Mesodermal cell (in vitro differentiated cells): ENCODE results near the gene KRTAP1-4.
"Not testable (repeated sequence)": the region's sequence is repeated elsewhere in the genome, so short reads cannot be mapped to it uniquely, and the experiment has no call there.

Experiments
- H3K27ac ChIP-seq: 2 replicates; pipeline ENCODE4 v1.7.0; 2013; ENCODE audit warnings: mild to moderate bottlenecking, low read depth, low read length, moderate library complexity; ENCODE audit not compliant: severe bottlenecking
- H3K36me3 ChIP-seq: 2 replicates; pipeline ENCODE4 v1.7.1; 2013; ENCODE audit warnings: mild to moderate bottlenecking, low read length, moderate library complexity; ENCODE audit not compliant: control insufficient read depth, insufficient read depth
- H3K4me1 ChIP-seq: one replicate; pipeline ENCODE4 v1.7.1; 2013; ENCODE audit warnings: mild to moderate bottlenecking, low read length; ENCODE audit not compliant: insufficient read depth, control insufficient read depth, poor library complexity, severe bottlenecking
- H3K4me3 ChIP-seq: 2 replicates; pipeline ENCODE4 v1.7.0; 2013; ENCODE audit warnings: low read length, control low read depth, mild to moderate bottlenecking; ENCODE audit not compliant: insufficient read depth, poor library complexity, severe bottlenecking; ENCODE audit errors: extremely low read depth
- H3K9me3 ChIP-seq: 2 replicates; pipeline ENCODE4 v1.7.1; 2013; ENCODE audit warnings: mild to moderate bottlenecking, low read length, moderate library complexity; ENCODE audit not compliant: control insufficient read depth
- WGBS, 2 experiments: methylation state at CpG; one replicate each; pipeline ENCODE4 v1.1.5; 2013; ENCODE audit warnings: missing lambda C conversion rate in 2 of 2; ENCODE audit not compliant: insufficient coverage in 2 of 2; 5-methylcytosine and 5-hydroxymethylcytosine counted together

KRTAP1-4 gene

DNA sequence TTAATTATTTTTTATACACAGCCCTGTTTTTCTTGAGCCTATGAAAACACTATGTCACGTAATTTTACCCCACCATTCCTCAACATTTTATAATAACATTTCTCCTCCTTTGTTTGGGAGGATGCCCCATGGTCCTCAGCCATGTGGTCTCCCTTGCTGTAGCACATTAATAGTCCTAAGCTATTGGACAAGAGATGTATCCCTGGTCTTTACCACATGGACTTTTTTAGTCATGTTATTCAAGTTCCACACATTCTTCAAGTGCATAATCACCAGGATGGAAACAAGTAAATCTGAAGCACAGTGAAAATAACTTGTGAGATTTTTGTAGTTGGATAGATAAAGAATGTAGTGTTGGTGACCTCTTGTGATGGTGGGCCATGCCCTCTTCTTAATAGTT is 32.0 kb upstream of the KRTAP1-4 start:
- peak overlapping the region; percentile 58 for H3K27ac ChIP-seq
- 89% methylated on average over 1 of the region's 1 CpG; no CpG with 5 or more reads in 1 of the 2 experiments for WGBS, 2 experiments
- peaks cover 5% of the 10 kb centered on the region for H3K9me3 ChIP-seq
- no peak overlapping the region for H3K4me3 ChIP-seq
- H3K36me3 ChIP-seq: no peaks in the 10 kb centered on the region
- H3K4me1 ChIP-seq: peaks cover 11% of the 10 kb centered on the region

DNA sequence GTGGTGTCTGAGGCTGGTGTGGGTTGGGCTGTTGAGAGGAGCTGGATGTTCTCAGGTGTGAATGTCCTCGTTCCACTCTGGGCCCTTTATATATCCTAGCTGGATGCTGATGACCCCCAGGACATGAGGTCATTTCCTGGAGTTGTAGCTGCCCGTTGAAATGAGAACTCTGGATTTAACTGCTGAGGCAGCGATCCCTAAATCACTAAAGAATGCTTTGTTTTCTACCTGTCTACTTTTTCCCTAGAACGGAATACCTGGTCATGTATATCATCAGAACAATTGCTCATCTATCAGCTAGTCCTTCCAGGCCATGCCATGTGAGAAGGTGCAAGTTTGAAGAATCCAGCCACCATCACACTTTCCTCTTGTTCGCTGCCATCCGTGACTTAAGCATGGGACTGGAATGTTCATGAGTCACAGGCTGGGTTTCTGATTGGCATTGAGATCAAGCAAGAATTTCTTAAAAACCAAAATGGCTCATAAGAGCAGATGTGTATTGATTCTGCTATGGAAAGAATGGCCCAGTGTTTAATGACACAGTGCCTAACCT is 30.1 kb upstream of the KRTAP1-4 start, which contains the start of gene KRTAP2-3:
Gene KRTAP2-3, minus strand, starts transcription at position 63 of the 553 bp plus-strand sequence. CDS start 64 bp downstream, outside the sequence.
- Histone ChIP-seq H3K9me3 (peaks cover 11% of the 10 kb centered on the region), H3K4me1 (peaks cover 11% of the 10 kb centered on the region), H3K4me3 (no peak within 1 kb of the TSS), H3K36me3 (no peaks in the 10 kb centered on the region), H3K27ac (peak within 1 kb of the TSS; percentile 63)
- 83 to 87% methylated on average over 2 to 6 of the region's 6 CpGs for WGBS, 2 experiments

GRCh38 chr17:41059276-41060051 is 29.5 kb upstream of the KRTAP1-4 start:
- not testable (repeated sequence) for H3K4me3 ChIP-seq, H3K36me3 ChIP-seq
- WGBS, 2 experiments: 72 to 77% methylated on average over 4 to 5 of the region's 31 CpGs
- peaks cover 11% of the 10 kb centered on the region for H3K4me1 ChIP-seq
- H3K27ac ChIP-seq: peak overlapping the region; percentile 63
- H3K9me3 ChIP-seq: peaks cover 11% of the 10 kb centered on the region

DNA sequence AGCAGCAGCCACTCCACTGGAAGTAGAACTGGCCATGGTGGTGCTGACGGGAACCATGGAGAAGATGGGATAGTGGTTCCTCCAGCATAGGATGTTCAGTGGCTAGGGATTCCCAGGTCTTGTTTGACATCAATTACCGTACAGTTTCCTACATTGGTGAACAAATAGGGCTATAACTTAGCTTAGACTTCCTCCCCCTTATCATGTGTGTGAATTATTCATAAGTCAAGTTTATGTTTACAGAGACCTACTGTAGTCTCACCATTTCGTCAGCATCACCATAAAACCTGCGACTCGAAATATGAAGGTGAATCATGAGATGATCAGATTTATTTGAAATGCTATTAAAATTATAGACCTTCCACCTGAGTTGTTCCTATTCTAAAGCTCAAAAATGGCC is 28.7 kb upstream of the KRTAP1-4 start:
- H3K4me3 ChIP-seq: no peak overlapping the region
- H3K27ac ChIP-seq: no peak overlapping the region
- 100% methylated on average over 1 of the region's 5 CpGs; no CpG with 5 or more reads in 1 of the 2 experiments for WGBS, 2 experiments
- peaks cover 11% of the 10 kb centered on the region for H3K9me3 ChIP-seq
- no peaks in the 10 kb centered on the region for H3K36me3 ChIP-seq
- H3K4me1 ChIP-seq: peaks cover 11% of the 10 kb centered on the region

GRCh38 chr17:41057547-41057946 is 27.6 kb upstream of the KRTAP1-4 start:
- H3K27ac ChIP-seq: no peak overlapping the region
- no peak overlapping the region for H3K4me3 ChIP-seq
- H3K4me1 ChIP-seq: peaks cover 11% of the 10 kb centered on the region
- WGBS, 2 experiments: 100% methylated on average over 1 of the region's 1 CpG; no CpG with 5 or more reads in 1 of the 2 experiments
- H3K9me3 ChIP-seq: peaks cover 17% of the 10 kb centered on the region
- no peaks in the 10 kb centered on the region for H3K36me3 ChIP-seq

- H3K9me3 ChIP-seq: peaks cover 17% of the 10 kb centered on the region
- no CpG with 5 or more reads among the region's 6 CpGs for WGBS, 2 experiments
These were observed 25.1 kb upstream of the KRTAP1-4 start, which contains the start of gene KRTAP2-2 for GRCh38 chr17:41055130-41055529. Gene KRTAP2-2, minus strand, starts transcription at chr17:41055230. Its CDS starts 19 bp downstream, at chr17:41055211.

DNA sequence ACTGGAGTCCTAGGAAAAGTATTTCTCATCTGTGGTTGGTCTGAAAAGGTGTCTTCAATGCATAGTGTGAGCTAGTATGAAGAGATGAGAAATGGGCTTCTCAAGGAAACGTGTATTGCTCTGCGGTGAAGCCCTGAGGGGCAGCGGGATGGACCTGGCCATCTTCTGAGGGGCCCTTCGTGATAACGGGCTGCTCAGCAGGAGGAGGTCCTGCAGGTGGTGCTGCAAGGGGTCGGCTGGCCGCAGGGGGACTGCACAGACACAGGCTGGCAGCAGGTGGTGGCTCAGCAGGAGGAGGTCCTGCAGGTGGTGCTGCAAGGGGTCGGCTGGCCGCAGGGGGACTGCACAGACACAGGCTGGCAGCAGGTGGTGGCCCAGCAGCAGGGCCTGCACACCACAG is 24.6 kb upstream of the KRTAP1-4 start:
- H3K4me3 ChIP-seq, H3K4me1 ChIP-seq, H3K27ac ChIP-seq, H3K36me3 ChIP-seq: not testable (repeated sequence)
- peaks cover 17% of the 10 kb centered on the region for H3K9me3 ChIP-seq
- WGBS, 2 experiments: 92 to 96% methylated on average over 3 to 5 of the region's 9 CpGs

More at GRCh38 chr17:41055130-41055529, 25.1 kb upstream of the KRTAP1-4 start, which contains the start of gene KRTAP2-2:
- H3K4me1 ChIP-seq, H3K36me3 ChIP-seq, H3K27ac ChIP-seq, H3K4me3 ChIP-seq: not testable (repeated sequence)

GRCh38 chr17:41054025-41054424 is 24.0 kb upstream of the KRTAP1-4 start:
- Histone ChIP-seq H3K36me3 (no peaks in the 10 kb centered on the region), H3K9me3 (peaks cover 17% of the 10 kb centered on the region), H3K4me3 (no peak overlapping the region), H3K27ac (no peak overlapping the region), H3K4me1 (peaks cover 5% of the 10 kb centered on the region)
- 84 to 86% methylated on average over 4 of the region's 4 CpGs for WGBS, 2 experiments

DNA sequence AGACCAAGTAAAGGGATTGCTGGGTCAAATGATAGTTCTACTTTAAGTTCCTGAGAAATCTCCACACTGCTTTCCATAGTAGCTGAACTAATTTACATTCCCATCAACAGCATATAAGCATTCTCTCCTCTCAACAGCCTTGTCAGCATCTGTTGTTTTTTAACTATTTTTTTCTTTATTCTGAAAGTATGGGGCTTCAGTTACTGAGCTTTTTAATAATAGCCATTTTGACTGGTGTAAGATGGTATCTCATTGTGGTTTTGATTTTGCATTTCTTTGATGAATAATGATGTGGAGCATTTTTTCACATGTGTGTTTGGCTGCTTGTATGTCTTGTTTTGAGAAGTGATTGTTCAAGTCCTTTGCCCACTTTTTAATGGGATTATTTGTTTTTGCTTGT is 22.6 kb upstream of the KRTAP1-4 start:
- Histone ChIP-seq H3K36me3 (no peaks in the 10 kb centered on the region), H3K4me1 (peaks cover 8% of the 10 kb centered on the region), H3K4me3 (no peak overlapping the region), H3K9me3 (peaks cover 17% of the 10 kb centered on the region), H3K27ac (no peak overlapping the region)

DNA sequence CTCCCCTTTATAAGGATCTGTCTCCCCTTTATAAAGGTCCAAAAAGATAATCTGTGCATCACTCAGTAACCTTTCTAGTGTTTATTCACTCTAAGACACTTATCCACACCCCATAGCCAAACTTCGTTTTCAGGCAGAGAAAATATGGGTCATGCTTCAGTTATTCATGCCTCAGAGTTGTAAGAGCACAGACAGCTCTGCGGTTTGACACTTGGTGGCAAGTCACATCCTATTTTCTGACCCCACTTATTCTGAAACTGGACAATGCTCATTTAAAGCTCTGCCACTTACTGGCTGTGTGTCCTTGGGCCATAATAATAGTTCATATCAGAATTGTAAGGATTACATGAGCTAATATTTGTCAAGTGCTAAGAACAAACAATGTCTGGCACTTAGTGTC is 19.1 kb upstream of the KRTAP1-4 start:
- H3K27ac ChIP-seq: peak overlapping the region; percentile 70
- 81 to 88% methylated on average over 2 of the region's 2 CpGs for WGBS, 2 experiments
- H3K4me3 ChIP-seq: no peak overlapping the region
- peaks cover 5% of the 10 kb centered on the region for H3K9me3 ChIP-seq
- no peaks in the 10 kb centered on the region for H3K36me3 ChIP-seq
- peaks cover 8% of the 10 kb centered on the region for H3K4me1 ChIP-seq

DNA sequence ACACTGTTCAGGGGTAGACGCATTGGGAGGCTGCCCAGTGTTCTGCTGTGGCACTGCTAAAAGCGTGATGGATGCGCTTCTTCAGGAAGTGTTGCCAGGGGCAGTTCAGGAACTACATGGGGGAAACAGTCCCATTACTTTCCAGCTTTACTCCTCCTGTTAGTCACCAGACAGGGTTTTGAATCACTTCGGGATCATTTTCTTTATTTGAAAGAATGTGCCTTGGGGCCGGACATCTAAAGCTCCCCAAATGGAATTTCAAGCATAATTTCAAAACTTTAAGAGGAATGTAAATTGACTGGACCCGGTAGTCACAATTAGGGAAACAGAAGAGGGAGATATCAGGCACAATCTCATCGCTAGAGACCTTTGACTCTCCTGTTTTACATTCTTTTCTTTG is 18.4 kb upstream of the KRTAP1-4 start:
- H3K4me3 ChIP-seq: no peak overlapping the region
- WGBS, 2 experiments: 72 to 75% methylated on average over 2 to 4 of the region's 7 CpGs
- peak overlapping the region; percentile 70 for H3K27ac ChIP-seq
- H3K4me1 ChIP-seq: peaks cover 8% of the 10 kb centered on the region
- H3K36me3 ChIP-seq: no peaks in the 10 kb centered on the region
- peaks cover 4% of the 10 kb centered on the region for H3K9me3 ChIP-seq
